ENCODE data around the gene RGS9.

DNA sequence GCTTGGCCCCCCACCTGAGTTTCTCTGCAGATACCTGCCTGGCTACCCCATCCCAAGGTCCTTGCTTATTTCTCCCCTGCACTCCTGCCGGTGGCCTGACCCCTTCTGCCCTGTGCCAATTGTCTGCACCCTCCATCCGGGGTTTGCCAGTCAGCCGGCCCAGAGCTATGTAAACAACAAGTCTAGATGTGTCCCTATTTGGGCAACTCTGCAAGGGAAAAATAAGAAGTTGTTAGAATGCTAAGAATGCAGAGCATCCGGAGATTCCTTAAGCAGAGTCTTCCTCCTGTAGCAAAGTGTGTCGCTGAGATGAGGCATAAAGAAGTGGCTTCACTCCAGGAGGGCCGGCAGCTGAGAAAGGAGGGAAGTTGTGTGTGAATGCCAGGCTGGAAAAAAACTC is 46.6 kb downstream of the RGS9 start:
- no peak for TF ChIP-seq POLR2AphosphoS5 (IDR thresholded peaks at IDR 0.05; ENCODE audit: low read depth, low read length)
- TF ChIP-seq, protein P1, sequence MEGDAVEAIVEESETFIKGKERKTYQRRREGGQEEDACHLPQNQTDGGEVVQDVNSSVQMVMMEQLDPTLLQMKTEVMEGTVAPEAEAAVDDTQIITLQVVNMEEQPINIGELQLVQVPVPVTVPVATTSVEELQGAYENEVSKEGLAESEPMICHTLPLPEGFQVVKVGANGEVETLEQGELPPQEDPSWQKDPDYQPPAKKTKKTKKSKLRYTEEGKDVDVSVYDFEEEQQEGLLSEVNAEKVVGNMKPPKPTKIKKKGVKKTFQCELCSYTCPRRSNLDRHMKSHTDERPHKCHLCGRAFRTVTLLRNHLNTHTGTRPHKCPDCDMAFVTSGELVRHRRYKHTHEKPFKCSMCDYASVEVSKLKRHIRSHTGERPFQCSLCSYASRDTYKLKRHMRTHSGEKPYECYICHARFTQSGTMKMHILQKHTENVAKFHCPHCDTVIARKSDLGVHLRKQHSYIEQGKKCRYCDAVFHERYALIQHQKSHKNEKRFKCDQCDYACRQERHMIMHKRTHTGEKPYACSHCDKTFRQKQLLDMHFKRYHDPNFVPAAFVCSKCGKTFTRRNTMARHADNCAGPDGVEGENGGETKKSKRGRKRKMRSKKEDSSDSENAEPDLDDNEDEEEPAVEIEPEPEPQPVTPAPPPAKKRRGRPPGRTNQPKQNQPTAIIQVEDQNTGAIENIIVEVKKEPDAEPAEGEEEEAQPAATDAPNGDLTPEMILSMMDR (IDR thresholded peaks at IDR 0.05 in 2 of 3, conservative IDR thresholded peaks at IDR 0.05 in 1 of 3; ENCODE audit: borderline replicate concordance in 1 of 3, insufficient read depth in 1 of 3, low read depth in 2 of 3, low read length in 2 of 3) = no peak
- TF ChIP-seq TCF7L2 (IDR thresholded peaks at IDR 0.05; ENCODE audit: borderline replicate concordance, extremely low read depth, insufficient read depth, insufficient read length) = no peak
- no peak for TF ChIP-seq EZH2 (IDR thresholded peaks at IDR 0.05)
- no peak for TF ChIP-seq JUND (IDR thresholded peaks at IDR 0.05)
- no peak for TF ChIP-seq POLR2A (IDR thresholded peaks at IDR 0.05; ENCODE audit: borderline replicate concordance, extremely low read depth, insufficient read depth, insufficient read length)
